ENCODE results near the gene CYSRT1. TPM values are rescaled to one million over a fixed set of nuclear protein-coding genes. Genes with fewer than 3 reads are reported as not detected.
"Not testable (repeated sequence)": the region's sequence is repeated elsewhere in the genome, so short reads cannot be mapped to it uniquely, and the experiment has no call there.

The CYSRT1 gene
- total RNA-seq, 1 experiment from 2014 or later: 16.0 TPM

DNA sequence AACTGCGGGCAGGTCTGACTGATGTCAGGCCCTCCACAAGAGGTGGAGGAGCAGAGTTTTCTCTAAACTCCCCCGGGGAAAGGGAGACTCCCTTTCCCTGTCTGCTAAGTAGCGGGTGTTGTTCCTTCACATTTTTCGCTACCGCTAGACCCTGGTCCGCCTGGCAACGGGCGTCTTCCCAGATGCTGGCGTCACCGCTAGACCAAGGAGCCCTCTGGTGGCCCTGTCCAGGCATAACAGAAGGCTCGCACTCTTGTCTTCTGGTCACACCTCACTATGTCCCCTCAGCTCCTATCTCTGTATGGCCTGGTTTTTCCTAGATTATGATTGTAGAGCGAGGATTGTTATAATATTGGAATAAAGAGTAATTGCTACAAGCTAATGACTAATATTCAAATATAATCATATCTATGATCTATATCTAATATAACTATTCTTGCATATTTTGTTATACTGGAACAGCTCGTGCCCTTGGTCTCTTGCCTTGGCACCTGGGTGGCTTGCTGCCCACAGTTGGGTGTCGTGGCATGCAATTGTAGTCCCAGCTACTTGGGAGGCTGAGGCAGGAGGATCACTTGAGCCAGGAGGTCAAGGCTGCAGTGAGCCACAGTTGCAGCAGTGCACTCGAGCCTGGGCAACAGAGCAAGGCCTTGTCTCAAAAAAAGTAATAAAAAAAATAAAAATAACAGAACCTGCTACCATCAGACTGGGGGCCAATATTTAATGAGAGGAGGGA, 37.4 kb downstream of the CYSRT1 start:
- in situ Hi-C loops (cut with HindIII; ENCODE audit: low sequenced_read_pairs): not testable (repeated sequence)
- DNase-seq (ENCODE audit: low spot score): peak; percentile 64

DNA sequence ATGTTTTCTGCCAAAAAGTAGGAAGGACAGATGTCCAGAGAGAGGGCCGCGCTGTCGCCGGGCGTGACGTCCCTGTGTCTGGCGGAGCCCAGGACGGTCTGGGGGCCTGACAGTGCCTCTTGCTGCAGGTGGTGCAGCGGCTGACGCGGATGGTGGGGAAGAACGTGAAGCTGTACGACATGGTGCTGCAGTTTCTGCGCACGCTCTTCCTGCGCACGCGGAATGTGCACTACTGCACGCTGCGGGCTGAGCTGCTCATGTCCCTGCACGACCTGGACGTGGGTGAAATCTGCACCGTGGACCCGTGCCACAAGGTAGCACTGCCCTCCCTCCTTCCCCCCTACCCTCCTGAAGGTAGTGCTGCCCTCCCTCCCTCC, 37.9 kb downstream of the CYSRT1 start:
- in situ Hi-C loops (cut with HindIII; ENCODE audit: low sequenced_read_pairs): no loop called here
- no peak for DNase-seq (ENCODE audit: low spot score)

DNA sequence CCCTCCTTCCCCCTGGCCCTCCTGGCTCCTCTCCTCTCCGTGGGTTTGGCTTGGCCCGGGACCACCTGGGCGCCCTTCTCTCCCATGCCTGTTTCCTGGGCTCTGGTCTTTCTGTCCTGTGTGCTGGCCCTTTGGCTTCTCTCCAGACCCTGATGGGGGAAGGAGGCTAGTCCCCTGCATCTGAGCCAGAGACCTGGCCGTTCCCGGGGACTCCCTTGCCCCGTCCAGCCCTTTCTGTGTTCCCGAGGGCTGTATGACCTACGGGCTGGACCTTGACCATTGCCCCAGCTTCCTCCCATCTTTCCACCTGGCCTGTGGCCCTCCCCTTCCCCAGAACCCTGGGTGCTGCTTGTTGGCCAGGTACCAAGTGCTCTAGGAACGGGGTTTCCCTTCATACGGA, 38.5 kb downstream of the CYSRT1 start:
- DNase-seq (ENCODE audit: low spot score): no peak
- in situ Hi-C loops (cut with HindIII; ENCODE audit: low sequenced_read_pairs): no loop called here

DNA sequence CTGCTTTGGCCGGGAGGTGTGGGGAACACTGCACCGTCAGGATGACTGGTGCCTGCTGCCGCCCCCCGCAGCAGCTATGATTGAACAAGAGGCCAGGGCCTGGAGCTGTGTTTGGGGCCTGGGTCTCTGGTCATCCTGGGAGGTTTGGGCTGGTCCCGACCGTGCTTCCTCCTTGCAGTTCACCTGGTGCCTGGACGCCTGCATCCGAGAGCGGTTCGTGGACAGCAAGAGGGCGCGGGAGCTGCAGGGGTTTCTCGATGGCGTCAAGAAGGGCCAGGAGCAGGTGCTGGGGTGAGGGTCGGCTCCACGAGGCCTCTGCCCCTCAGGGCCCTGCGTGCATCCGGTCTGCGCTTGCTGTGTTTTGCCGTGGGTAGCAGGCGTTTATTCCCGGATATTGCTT, 39.1 kb downstream of the CYSRT1 start:
- DNase-seq (ENCODE audit: low spot score): no peak
- in situ Hi-C loops (cut with HindIII; ENCODE audit: low sequenced_read_pairs): no loop called here

DNA sequence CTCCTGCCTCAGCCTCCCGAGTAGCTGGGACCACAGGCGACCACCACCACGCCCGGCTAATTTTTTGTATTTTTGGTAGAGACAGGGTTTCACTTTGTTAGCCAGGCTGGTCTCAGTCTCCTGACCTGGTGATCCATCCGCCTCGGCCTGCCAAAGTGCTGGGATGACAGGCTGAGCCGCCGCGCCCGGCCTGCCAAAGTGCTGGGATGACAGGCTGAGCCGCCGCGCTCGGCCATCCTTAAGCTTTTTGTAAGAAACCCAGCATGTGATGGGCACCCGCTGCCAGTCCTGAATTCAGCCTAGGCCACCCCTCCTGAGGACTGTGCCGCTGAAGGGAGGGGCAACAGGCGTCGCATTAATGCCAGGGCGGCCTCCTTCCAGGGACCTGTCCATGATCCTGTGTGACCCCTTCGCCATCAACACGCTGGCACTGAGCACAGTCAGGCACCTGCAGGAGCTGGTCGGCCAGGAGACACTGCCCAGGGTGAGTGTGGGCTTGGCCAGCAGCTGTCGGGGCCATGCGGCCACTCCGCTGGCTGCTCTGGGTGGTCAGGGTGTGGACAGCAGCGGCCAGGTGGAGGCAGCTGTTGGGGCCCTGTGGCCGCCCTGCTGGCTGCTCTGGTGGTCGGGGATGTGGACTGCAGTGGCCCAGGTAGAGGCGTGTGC, 40.7 kb downstream of the CYSRT1 start:
- no peak for DNase-seq (ENCODE audit: low spot score)
- in situ Hi-C loops (cut with HindIII; ENCODE audit: low sequenced_read_pairs): no loop called here

DNA sequence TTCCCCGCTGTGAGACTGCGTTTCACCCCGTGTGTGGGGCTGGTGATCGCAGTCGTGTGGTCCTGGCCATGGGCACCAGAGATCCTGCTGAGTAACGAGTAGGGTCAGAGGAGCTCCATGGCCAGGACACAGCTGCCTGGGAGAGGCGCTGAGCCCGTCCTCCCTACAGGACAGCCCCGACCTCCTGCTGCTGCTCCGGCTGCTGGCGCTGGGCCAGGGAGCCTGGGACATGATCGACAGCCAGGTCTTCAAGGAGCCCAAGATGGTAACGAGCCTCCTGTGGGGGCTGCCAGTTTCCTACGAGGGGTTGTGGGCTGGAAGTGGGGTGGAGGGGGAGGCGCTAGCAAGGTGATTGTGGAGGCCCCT, 41.2 kb downstream of the CYSRT1 start:
- in situ Hi-C loops (cut with HindIII; ENCODE audit: low sequenced_read_pairs): no loop called here
- DNase-seq (ENCODE audit: low spot score): no peak

DNA sequence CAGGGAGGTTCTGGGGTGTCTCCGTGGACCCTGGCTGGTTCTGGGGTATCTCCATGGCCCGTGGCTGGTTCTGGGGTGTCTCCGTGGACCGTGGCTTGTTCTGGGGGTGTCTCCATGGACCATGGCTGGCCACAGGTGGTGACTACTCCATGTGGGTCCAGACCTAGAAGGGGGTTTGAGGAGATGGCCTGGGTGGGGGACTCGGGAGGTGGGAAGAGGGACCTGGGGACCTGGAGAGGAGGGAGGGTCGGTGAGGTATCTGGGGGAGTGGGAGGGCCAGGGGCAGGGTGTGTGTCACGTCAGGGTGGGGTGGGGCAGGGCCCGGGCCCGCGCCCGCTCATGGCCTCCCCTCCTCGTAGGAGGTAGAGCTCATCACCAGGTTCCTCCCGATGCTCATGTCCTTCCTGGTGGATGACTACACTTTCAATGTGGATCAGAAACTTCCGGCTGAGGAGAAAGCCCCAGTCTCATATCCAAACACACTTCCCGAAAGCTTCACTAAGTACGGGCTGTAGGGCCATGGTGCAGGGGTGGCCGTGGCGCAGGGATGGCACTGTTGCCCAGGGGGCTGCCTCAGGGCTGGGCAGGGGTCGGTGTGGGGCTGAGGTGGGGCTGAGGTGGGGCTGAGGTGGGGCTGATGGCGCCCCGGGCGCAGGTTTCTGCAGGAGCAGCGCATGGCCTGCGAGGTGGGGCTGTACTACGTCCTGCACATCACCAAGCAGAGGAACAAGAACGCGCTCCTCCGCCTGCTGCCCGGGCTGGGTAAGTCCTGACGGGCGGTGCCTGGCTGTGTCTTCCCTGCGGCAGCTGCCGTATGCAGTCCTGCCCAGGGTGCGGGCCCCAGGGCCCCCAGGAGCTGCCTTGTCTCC, 41.8 kb downstream of the CYSRT1 start:
- in situ Hi-C loops (cut with HindIII; ENCODE audit: low sequenced_read_pairs): no loop called here
- no peak for DNase-seq (ENCODE audit: low spot score)

DNA sequence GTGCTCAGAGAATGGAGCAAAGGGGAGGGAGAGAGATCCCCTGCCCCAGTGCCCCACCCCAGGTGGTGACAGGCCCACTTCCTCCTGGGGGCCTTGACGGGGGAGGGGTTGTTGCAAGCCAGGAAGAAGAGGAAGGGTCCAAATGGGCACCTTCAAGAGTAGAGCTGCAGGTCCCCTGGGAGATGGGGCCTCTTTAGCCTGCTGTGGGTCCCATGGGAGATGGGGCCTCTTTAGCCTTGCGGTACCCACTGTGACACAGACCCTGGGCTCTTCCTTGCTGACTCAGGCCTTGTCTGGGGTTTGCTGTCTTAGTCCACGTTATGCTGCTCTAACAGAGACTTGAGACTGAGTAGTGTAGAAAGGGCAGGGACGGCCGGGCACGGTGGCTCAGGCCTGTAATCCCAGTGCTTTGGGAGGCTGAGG, 43.0 kb downstream of the CYSRT1 start:
- in situ Hi-C loops (cut with HindIII; ENCODE audit: low sequenced_read_pairs): no loop called here
- DNase-seq (ENCODE audit: low spot score): no peak

DNA sequence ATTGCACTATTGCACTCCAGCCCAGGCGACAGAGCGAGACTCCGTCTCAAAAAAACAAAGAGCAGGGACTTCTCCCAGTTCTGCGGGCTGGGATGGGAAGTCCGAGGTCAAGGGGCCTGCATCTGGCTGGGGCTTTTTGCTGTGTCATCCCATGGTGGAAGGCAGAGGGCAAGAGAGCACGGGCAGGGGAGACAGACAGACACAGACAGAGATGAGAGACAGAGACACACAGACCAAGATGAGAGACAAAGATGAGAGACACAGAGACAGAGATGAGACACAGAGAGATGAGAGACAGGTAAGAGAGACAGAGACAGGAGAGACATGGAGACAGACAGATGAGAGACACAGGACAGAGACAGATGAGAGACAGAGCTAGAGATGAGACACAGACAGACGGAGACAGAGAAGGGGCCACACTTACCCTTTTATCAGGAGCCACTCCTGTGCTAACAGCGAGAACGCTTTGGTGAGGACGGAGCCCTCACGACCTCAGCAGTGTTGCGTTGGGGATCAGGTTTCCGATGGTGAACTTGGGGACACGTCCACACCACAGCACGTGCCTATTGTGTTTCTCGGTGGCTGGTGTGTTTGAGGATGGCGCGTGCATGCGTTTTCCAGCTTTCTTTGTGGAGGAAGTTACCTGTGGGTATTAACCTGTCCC, 43.7 kb downstream of the CYSRT1 start:
- in situ Hi-C loops (cut with HindIII; ENCODE audit: low sequenced_read_pairs): no loop called here
- DNase-seq (ENCODE audit: low spot score): no peak

DNA sequence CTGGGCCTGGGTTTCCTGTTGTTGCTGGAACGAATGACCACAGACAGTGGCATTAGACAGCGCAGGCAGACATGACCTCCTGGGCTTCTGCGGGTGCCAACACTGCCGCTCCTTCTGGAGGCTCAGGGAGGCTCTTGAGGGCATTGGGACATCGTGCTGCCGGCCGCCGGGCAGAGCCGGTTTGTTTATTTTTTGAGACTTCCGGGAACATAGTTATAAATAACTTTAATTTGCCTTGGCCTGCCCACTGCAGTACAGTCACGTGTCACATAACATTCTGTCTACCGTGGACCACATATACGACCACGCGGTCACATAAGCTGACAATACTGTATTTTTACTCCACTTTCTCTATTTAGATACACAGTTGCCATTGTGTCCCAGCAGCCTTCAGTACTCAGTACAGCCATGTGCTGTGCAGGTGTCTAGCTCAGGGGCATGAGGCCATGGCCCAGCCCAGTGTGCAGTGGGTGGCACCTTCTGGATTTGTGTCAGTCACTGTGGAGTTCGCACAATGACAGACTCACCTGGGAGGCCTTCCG, 44.3 kb downstream of the CYSRT1 start:
- in situ Hi-C loops (cut with HindIII; ENCODE audit: low sequenced_read_pairs): no loop called here
- no peak for DNase-seq (ENCODE audit: low spot score)

DNA sequence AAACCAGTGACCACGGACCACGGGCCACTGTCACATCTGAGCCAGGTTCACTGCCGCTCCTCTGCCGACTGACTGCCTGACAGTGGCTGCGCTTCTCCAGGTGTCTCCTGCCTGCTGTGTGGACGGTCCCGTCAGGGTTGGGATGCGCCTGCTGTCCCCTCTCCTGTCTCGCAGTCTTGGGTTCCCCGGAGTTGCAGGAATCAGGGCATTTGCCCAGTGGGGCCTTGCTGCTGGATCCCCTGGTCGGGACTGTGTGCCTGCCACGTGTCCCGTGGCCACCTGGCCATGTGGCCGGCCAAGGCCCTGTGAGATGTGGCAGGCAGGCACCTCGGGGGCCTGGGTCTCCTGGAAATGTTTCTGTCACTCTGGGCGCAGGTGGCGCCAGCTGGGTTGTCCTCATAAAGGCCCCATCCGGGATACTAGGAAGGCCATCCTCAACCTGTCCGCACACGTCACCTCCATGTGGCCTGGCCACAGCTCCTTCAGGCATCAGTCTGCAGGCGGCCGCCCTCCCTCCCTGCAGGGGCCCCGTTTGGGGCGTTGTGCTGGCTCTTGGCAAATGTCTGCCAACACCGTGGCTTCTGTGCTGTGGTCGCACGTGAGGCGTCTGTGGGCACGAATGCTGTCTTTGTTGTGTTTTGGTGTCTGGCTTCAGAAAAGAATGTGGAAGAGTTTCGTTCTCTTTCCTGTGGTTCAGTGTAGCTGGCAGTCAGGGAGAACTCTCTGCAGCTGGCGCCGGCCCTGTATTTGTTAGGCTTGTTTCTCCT, 46.1 kb downstream of the CYSRT1 start:
- in situ Hi-C loops (cut with HindIII; ENCODE audit: low sequenced_read_pairs): no loop called here
- DNase-seq (ENCODE audit: low spot score): no peak

DNA sequence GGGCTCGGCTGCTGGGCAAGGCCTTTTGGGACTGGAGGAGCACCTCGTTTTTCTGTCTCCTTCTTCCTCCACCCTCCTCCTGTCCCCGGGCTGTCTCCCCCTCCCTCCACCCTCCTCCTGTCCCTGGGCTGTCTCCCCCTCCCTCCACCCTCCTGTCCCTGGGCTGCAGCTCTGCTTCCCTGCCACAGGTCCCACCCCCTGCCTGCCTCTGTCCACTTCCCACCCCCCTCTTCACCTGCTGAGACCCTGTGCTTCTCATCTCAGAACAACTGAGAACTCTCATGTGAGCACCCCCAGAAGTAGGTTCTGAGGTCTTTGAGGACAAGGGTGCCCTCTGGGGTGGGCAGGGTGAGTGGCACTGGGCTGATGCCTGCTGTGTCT, 46.7 kb downstream of the CYSRT1 start:
- in situ Hi-C loops (cut with HindIII; ENCODE audit: low sequenced_read_pairs): no loop called here
- no peak for DNase-seq (ENCODE audit: low spot score)

DNA sequence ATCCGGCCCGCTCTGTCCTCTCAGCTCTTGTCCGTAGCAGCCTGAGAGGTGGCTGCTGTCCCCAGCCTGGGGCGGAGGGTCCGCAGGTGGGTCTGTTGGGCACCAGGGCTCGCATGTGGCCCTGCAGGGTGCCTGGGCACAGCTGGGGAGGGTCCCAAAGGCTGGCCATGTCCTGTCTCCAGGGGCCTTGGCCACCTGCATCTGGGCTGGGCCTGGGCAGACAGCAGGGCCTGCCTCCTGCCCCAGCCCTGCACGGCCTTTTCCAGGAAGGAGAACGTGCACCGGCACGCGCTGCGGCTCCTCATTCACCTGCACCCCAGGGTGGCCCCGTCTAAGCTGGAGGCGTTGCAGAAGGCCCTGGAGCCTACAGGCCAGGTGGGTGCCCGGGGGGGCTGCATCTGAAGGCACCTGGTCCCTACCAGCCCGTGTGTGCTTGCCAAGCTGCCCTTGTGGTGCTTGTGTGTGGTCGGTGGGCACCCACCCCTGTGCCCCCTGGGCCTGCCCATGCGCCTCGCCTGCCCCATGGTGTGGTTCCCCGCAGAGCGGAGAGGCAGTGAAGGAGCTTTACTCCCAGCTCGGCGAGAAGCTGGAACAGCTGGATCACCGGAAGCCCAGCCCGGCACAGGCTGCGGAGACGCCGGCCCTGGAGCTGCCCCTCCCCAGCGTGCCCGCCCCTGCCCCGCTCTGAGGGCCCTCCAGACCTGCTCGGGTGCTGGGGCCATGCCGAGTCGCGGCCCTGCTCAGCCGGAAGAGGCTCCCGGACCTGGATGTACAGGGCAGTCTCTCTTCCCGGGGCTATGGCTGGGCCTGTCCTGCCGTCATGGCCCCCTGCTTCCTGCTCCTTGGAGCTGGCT, 47.5 kb downstream of the CYSRT1 start:
- in situ Hi-C loops (cut with HindIII; ENCODE audit: low sequenced_read_pairs): no loop called here

DNA sequence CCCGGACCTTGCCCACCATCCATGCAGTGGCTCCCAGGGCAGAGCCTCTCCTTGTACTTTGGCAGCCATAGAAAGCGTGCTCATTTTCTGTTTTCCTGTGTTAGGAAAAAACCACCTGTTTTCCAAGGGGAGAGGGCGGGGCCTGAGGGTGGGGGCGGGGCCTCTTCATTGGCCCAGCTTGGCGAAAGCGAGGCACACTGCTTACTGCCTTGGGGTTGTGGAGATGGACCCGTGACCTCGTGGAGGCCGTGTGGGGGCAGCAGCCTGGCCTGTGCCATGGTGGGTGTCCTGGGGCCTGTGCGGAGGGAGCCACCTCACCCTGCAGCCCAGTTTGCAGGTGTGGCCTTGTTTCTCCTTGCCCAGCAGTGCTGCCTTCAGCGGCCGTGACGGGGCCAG, 48.1 kb downstream of the CYSRT1 start:
- in situ Hi-C loops (cut with HindIII; ENCODE audit: low sequenced_read_pairs): no loop called here
- no peak for DNase-seq (ENCODE audit: low spot score)

More for the DNA sequence above, 47.5 kb downstream of the CYSRT1 start:
- no peak for DNase-seq (ENCODE audit: low spot score)

DNA sequence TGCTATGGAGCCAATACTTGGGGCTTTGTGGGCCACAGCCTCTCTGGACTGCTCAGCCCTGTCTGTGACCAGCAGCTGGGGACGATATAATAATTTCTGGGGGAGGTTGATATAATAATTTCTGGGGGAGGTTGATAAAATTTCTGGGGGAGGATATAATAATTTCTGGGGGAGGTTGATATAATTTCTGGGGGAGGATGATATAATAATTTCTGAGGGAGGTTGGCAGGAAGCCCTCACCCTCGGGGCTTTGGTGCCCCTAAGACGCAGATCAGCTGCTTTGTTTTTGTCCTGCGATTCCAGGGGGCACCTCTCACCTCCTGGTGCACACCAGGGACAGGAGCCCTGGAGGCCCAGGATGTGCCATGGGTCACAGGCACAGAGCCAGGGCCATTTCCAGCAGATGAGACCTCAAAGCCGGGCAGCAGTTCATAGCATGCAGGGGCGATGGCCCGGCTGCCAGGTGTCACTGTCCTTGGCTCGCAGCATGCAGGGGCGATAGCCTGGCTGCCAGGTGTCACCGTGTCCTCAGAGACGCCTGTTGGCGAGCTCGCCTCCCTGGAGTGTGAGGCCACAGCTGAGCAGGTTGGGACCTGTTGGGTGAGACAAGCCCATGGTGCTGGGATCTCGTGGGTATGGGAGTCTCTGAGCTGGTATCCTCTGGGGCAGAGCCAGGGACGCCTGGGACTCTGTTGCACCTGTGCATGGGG, 48.8 kb downstream of the CYSRT1 start:
- DNase-seq (ENCODE audit: low spot score): no peak
- in situ Hi-C loops (cut with HindIII; ENCODE audit: low sequenced_read_pairs): no loop called here

DNA sequence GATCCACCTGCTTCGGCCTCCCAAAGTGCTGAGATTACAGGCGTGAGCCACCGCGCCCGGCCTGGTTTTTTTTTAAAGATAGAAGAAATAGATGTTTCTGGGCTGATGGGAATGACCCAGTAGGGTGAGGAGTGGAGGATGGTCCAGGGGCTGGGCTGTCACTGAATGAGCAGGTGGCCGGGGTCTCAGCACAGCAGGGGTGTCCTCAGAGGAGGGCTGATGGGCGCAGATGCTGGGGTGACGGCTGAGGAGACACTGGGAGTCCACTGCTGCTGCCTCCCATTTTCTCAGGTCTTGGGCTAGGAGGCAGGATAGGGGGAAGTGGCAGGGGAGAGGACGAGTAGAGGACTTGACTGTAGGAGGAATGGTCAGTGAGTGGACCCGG, 50.2 kb downstream of the CYSRT1 start:
- in situ Hi-C loops (cut with HindIII; ENCODE audit: low sequenced_read_pairs): no loop called here
- no peak for DNase-seq (ENCODE audit: low spot score)
